SK-N-SH (cell line): ENCODE results near the gene PCNX1. TPM values are rescaled to one million over a fixed set of nuclear protein-coding genes. Genes with fewer than 3 reads are reported as not detected.
A peak's percentile ranks its signal among the peaks of the same experiment; 100 is the strongest.

Source experiments
- CTCF ChIA-PET: fragments of 300-600, 350-600 bp; formaldehyde crosslinking; extraction: SDS; loops from one replicate; lab custom pipeline; 2021; lab: Yijun Ruan, JAX
- POLR2A ChIA-PET: fragments of 350-600 bp; sonication (Branson Sonifier 250); formaldehyde crosslinking; extraction: SDS; loops from one replicate; lab custom pipeline; 2020; ENCODE audit warnings: antibody characterized with exemption, inconsistent platforms; lab: Yijun Ruan, JAX
- DNase-seq: peaks from one replicate; pipeline ENCODE4 v3.0.0; 2012
- H2AFZ ChIP-seq: fragments of 200-600 bp; sonication (generic); 2 replicates; pipeline ENCODE4 v1.8.1; 2016; ENCODE audit warnings: antibody characterized with exemption, mild to moderate bottlenecking, low read depth
- H3F3A ChIP-seq: fragments of 200-600 bp; sonication (generic); replicated peaks from 2 replicates; pipeline ENCODE3; 2016; ENCODE audit warnings: antibody characterized with exemption, mild to moderate bottlenecking; ENCODE audit not compliant: insufficient read depth
- H3K27ac ChIP-seq, 2 experiments: fragments of 200-500 bp in 1 of 2; fragments of 200-600 bp in 1 of 2; sonication (Bioruptor generic) in 1 of 2; sonication (generic), shearing (Covaris generic) in 1 of 2; 2 replicates each; pipeline versions ENCODE4 v1.5.1 to v1.6.1; 2014 to 2016; ENCODE audit warnings: low read depth in 2 of 2, inconsistent platforms in 1 of 2, low read length in 1 of 2, mild to moderate bottlenecking in 1 of 2, mixed read lengths in 1 of 2
- H3K27me3 ChIP-seq: fragments of 200-600 bp; sonication (generic), shearing (Covaris generic); 2 replicates; pipeline ENCODE4 v1.6.1; 2016; ENCODE audit warnings: mixed run types; ENCODE audit not compliant: insufficient read depth
- H3K36me3 ChIP-seq, 2 experiments: fragments of 200-500 bp in 1 of 2; fragments of 200-600 bp in 1 of 2; sonication (Bioruptor generic) in 1 of 2; sonication (generic) in 1 of 2; replicated peaks in 1 of 2; 2 replicates each; pipeline versions ENCODE3 to v1.5.1; 2014 to 2016; ENCODE audit warnings: low read length in 1 of 2, mild to moderate bottlenecking in 1 of 2; ENCODE audit not compliant: insufficient read depth in 2 of 2, control insufficient read depth in 1 of 2
- H3K4me1 ChIP-seq, 2 experiments: fragments of 200-500 bp in 1 of 2; fragments of 200-600 bp in 1 of 2; sonication (Bioruptor generic) in 1 of 2; sonication (generic), shearing (Covaris generic) in 1 of 2; 2 replicates each; pipeline versions ENCODE4 v1.5.1 to v1.6.1; 2014 to 2016; ENCODE audit warnings: low read depth in 1 of 2, low read length in 1 of 2, mixed run types in 1 of 2; ENCODE audit not compliant: insufficient read depth in 2 of 2, control insufficient read depth in 1 of 2
- H3K4me2 ChIP-seq: fragments of 200-600 bp; sonication (generic), shearing (Covaris generic); 2 replicates; pipeline ENCODE4 v1.6.1; 2017; ENCODE audit warnings: mixed run types
- H3K4me3 ChIP-seq, 2 experiments: fragments of 200-500 bp in 1 of 2; fragments of 200-600 bp in 1 of 2; sonication (Bioruptor generic) in 1 of 2; sonication (generic), shearing (Covaris generic) in 1 of 2; 2 replicates each; pipeline versions ENCODE4 v1.5.1 to v1.8.1; 2014 to 2016; ENCODE audit warnings: low read depth in 2 of 2, inconsistent platforms in 1 of 2, low read length in 1 of 2, mild to moderate bottlenecking in 1 of 2, mixed read lengths in 1 of 2, moderate library complexity in 1 of 2
- H3K79me2 ChIP-seq: fragments of 200-600 bp; sonication (generic); 2 replicates; pipeline ENCODE4 v1.8.1; 2017; ENCODE audit warnings: mild to moderate bottlenecking; ENCODE audit not compliant: insufficient read depth
- H3K9ac ChIP-seq: fragments of 200-600 bp; sonication (generic); 2 replicates; pipeline ENCODE4 v1.6.1; 2017; ENCODE audit warnings: mixed run types
- H3K9me2 ChIP-seq: fragments of 200-600 bp; sonication (generic); 2 replicates; pipeline ENCODE4 v1.6.1; 2017; ENCODE audit warnings: mixed run types
- H3K9me3 ChIP-seq: fragments of 200-600 bp; sonication (generic); 2 replicates; pipeline ENCODE4 v1.6.1; 2017; ENCODE audit warnings: mixed run types, mild to moderate bottlenecking, moderate library complexity
- H4K20me1 ChIP-seq: fragments of 200-600 bp; sonication (generic); 2 replicates; pipeline ENCODE4 v1.6.1; 2017; ENCODE audit warnings: mild to moderate bottlenecking, mixed run types; ENCODE audit not compliant: insufficient read depth
- CHD2 ChIP-seq: fragments of 150-350 bp; IDR thresholded peaks from 2 replicates; pipeline ENCODE4 v1.6.1; 2018; ENCODE audit warnings: low read length; ENCODE audit not compliant: partially characterized antibody
- CTCF ChIP-seq: fragments of 200-600 bp; sonication (generic); IDR thresholded peaks from 2 replicates; pipeline ENCODE4 v1.6.1; 2017; ENCODE audit warnings: antibody characterized with exemption, mild to moderate bottlenecking, moderate library complexity
- ELF1 ChIP-seq: IDR thresholded peaks from 2 replicates; pipeline ENCODE4 v1.4.0; 2012
- EP300 ChIP-seq, 2 experiments: IDR thresholded peaks; 2 replicates each; pipeline versions ENCODE4 v1.4.0 to v1.6.1; 2012; ENCODE audit warnings: borderline replicate concordance in 1 of 2, low read depth in 1 of 2, low read length in 1 of 2
- FOSL2 ChIP-seq: IDR thresholded peaks from 2 replicates; pipeline ENCODE4 v1.4.0; 2012; ENCODE audit warnings: low read depth, mild to moderate bottlenecking, moderate library complexity, borderline replicate concordance
- FOXJ3 ChIP-seq: sonication (generic); formaldehyde crosslinking; IDR thresholded peaks from 2 replicates; pipeline ENCODE4 v1.5.1; 2020; ENCODE audit warnings: mild to moderate bottlenecking, missing genetic modification reagents
- FOXM1 ChIP-seq: IDR thresholded peaks from 2 replicates; pipeline ENCODE4 v1.4.0; 2012; ENCODE audit warnings: low read depth, mild to moderate bottlenecking
- GABPA ChIP-seq: IDR thresholded peaks from 2 replicates; pipeline ENCODE4 v1.4.0; 2012; ENCODE audit warnings: low read depth, mild to moderate bottlenecking
- GATA2 ChIP-seq: sonication (generic); formaldehyde crosslinking; IDR thresholded peaks from 2 replicates; pipeline ENCODE4 v1.5.0; 2020; ENCODE audit warnings: mild to moderate bottlenecking, missing genetic modification reagents
- MXI1 ChIP-seq: IDR thresholded peaks from 2 replicates; pipeline ENCODE4 v1.6.1; 2012; ENCODE audit warnings: mild to moderate bottlenecking, low read depth, low read length, improper control_type of control experiment
- NRF1 ChIP-seq: IDR thresholded peaks from 2 replicates; pipeline ENCODE4 v1.6.1; 2012; ENCODE audit warnings: low read depth, mild to moderate bottlenecking, low read length
- PBX3 ChIP-seq: IDR thresholded peaks from 2 replicates; pipeline ENCODE4; 2012
- RAD21 ChIP-seq: IDR thresholded peaks from 2 replicates; pipeline ENCODE4 v1.6.1; 2012; ENCODE audit warnings: mild to moderate bottlenecking, low read length
- RFX5 ChIP-seq: IDR thresholded peaks from 2 replicates; pipeline ENCODE4 v1.6.1; 2012; ENCODE audit warnings: mild to moderate bottlenecking, improper control_type of control experiment, low read length
- SIN3A ChIP-seq: IDR thresholded peaks from 2 replicates; pipeline ENCODE4 v1.6.1; 2012; ENCODE audit warnings: low read depth, mild to moderate bottlenecking, low read length, moderate library complexity, borderline replicate concordance
- SMC3 ChIP-seq: IDR thresholded peaks from 2 replicates; pipeline ENCODE4 v1.6.1; 2012; ENCODE audit warnings: low read depth, low read length, improper control_type of control experiment
- TAF1 ChIP-seq: IDR thresholded peaks from 2 replicates; pipeline ENCODE4 v1.6.1; 2012; ENCODE audit warnings: low read depth, mild to moderate bottlenecking, low read length, moderate library complexity, borderline replicate concordance
- USF1 ChIP-seq: IDR thresholded peaks from 2 replicates; pipeline ENCODE4 v1.4.0; 2012; ENCODE audit warnings: low read depth, borderline replicate concordance
- YY1 ChIP-seq: IDR thresholded peaks from 2 replicates; pipeline ENCODE4 v1.4.0; 2012; ENCODE audit warnings: low read depth, mild to moderate bottlenecking
- WGBS: methylation state at CpG from one replicate; pipeline ENCODE4 v1.1.6; 2017; ENCODE audit warnings: low lambda C conversion rate; 5-methylcytosine and 5-hydroxymethylcytosine counted together
- polyA plus RNA-seq, 3 experiments: library from polyadenylated mRNA; depleted of rRNA; stranded (reverse); fragments of >200 nt; gene quantifications; 2 replicates each; pipeline ENCODE4 v1.2.3, GENCODE V29; 2012
- TF ChIP-seq, protein P1 (sequence below): IDR thresholded peaks from 2 replicates; pipeline ENCODE4 v1.4.0; 2012; ENCODE audit warnings: low read depth

Gene PCNX1
- polyA plus RNA-seq, 1 of the 3 experiments (the other 2 are of a cell fraction): 9.4 TPM

- POLR2A ChIA-PET: no interaction called here
- Histone ChIP-seq H3K9me3 (no peaks in the 10 kb centered on the region), H3K4me1 (peaks cover 8 to 10% of the 10 kb centered on the region in 2 experiments; a peak in 3 of 4 replicates), H4K20me1 (peaks cover 63% of the 10 kb centered on the region), H3K9ac (peak overlapping the region; percentile 91; the same call in 1 of the 2 replicates), H3K4me2 (peak overlapping the region; percentile 80), H3F3A (no peaks in the 10 kb centered on the region), H3K36me3 (no peaks in the 10 kb centered on the region), H2AFZ (no peak overlapping the region), H3K4me3 (peak overlapping the region in 1 of 2 experiments; percentile 80; a peak in 2 of 4 replicates), H3K79me2 (peaks cover 79% of the 10 kb centered on the region), H3K27ac (peak overlapping the region in 1 of 2 experiments; percentile 84; a peak in 2 of 4 replicates), H3K9me2 (no peaks in the 10 kb centered on the region), H3K27me3 (no peaks in the 10 kb centered on the region)
- CTCF ChIA-PET: interaction anchor here (1.1 kb wide), 1 partner anchor 92 kb away, joined by 3 read pairs; no protein-coding TSS in a partner anchor
- no peak for DNase-seq
- WGBS: 79% methylated on average over 10 of the region's 10 CpGs
- TF ChIP-seq SMC3 (no peak), YY1 (no peak), MXI1 (no peak), TAF1 (no peak), GABPA (no peak), FOXM1 (no peak), PBX3 (no peak), RFX5 (no peak), USF1 (no peak), FOSL2 (no peak), EP300 (IDR thresholded peaks at IDR 0.05; ENCODE audit: borderline replicate concordance in 1 of 2, low read depth in 1 of 2, low read length in 1 of 2) (no peak), CTCF (no peak), GATA2 (no peak), CHD2 (no peak), RAD21 (no peak), NRF1 (no peak), ELF1 (no peak), SIN3A (no peak), FOXJ3 (CRISPR knock-in tag) (no peak)
- TF ChIP-seq, protein P1, sequence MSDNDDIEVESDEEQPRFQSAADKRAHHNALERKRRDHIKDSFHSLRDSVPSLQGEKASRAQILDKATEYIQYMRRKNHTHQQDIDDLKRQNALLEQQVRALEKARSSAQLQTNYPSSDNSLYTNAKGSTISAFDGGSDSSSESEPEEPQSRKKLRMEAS: no peak
Observed at GRCh38 chr14:70909733-70910614, 2.7 kb downstream of the PCNX1 start.
